Left cardiac atrium (tissue), 4 donors: ENCODE data around the gene NCAM1. TPM values are rescaled to one million over a fixed set of nuclear protein-coding genes. Genes with fewer than 3 reads are reported as not detected.

Experiments used
- ATAC-seq, 2 donors: fragments of 200-7000 bp; cut with Tn5 transposase; one replicate each; pipeline ENCODE4 v1.9.1; 2020; ENCODE audit warnings: mild to moderate bottlenecking in 2 of 2, moderate library complexity in 2 of 2
- DNase-seq: peaks from one replicate; pipeline ENCODE4 v3.0.0-alpha.2; 2020
- intact Hi-C, 2 donors: fragments of 100-400 bp; cut with DNase I; formaldehyde crosslinking; loops; one replicate each; pipeline versions ENCODE4 v1.14.1 to v1.15.1; 2022 to 2023
- total RNA-seq, 2 donors: library from RNA; stranded (reverse); fragmentation: NEBNext Ultra II Directional; extraction: Animal tissue kit (Norgen Biotek cat#: 25700); gene quantifications; one replicate each; pipeline ENCODE4 v1.2.1, GENCODE V29; 2021
- donor health status: DM: no; HTN: yes; CAD: no.
- donor health status: DM: no; HTN: yes; CAD: no; lungs with severe emphysema.
- donor health status: DM: yes; HTN: yes; CAD: no.
- donor health status: Dilated cardiomyopathy.

The NCAM1 gene
- total RNA-seq, 2 donors from 2014 or later = 147 to 150 TPM

- DNase-seq (no peak), ATAC-seq (no peak)
- intact Hi-C loops = no loop called here
Measured at GRCh38 chr11:113072237-113072858, 111.1 kb downstream of the NCAM1 start.

- no peak for DNase-seq
- intact Hi-C loops = no loop called here
- no peak for ATAC-seq
Measured at GRCh38 chr11:113073290-113073953, 112.2 kb downstream of the NCAM1 start.

- no peak for DNase-seq
- intact Hi-C loops = no loop called here
- no peak for ATAC-seq
Measured at GRCh38 chr11:113075586-113076095, 114.4 kb downstream of the NCAM1 start.

- DNase-seq = no peak
Measured at GRCh38 chr11:113077379-113077778, 116.2 kb downstream of the NCAM1 start.

GRCh38 chr11:113082341-113082955 is 121.2 kb downstream of the NCAM1 start:
- ATAC-seq (no peak), DNase-seq (no peak)
- intact Hi-C loops = no loop called here

More at GRCh38 chr11:113077379-113077778, 116.2 kb downstream of the NCAM1 start:
- ATAC-seq = no peak
- intact Hi-C loops = no loop called here

GRCh38 chr11:113083571-113083970 is 122.4 kb downstream of the NCAM1 start:
- ATAC-seq = no peak
- intact Hi-C loops = no loop called here
- DNase-seq = no peak

GRCh38 chr11:113084297-113084696 is 123.1 kb downstream of the NCAM1 start:
- no peak for ATAC-seq
- intact Hi-C loops = no loop called here
- DNase-seq = no peak

- intact Hi-C loops = no loop called here
- no peak for ATAC-seq
- no peak for DNase-seq
Measured at GRCh38 chr11:113085446-113085845, 124.2 kb downstream of the NCAM1 start.

GRCh38 chr11:113087706-113088105 is 126.5 kb downstream of the NCAM1 start:
- intact Hi-C loops = no loop called here
- DNase-seq (no peak), ATAC-seq (no peak)

- DNase-seq (no peak), ATAC-seq (no peak)
- intact Hi-C loops = no loop called here
Measured at GRCh38 chr11:113090716-113091480, 129.7 kb downstream of the NCAM1 start.

- DNase-seq = no peak
- intact Hi-C loops = no loop called here
- ATAC-seq = peak in 1 of 2 donors; percentile 17
Measured at GRCh38 chr11:113091481-113091780, 130.2 kb downstream of the NCAM1 start.

- no peak for ATAC-seq
- DNase-seq = no peak
- intact Hi-C loops = no loop called here
Measured at GRCh38 chr11:113096648-113097047, 135.4 kb downstream of the NCAM1 start.

- intact Hi-C loops = no loop called here
- no peak for DNase-seq
- peak; percentile 45 to 47 for ATAC-seq
Measured at GRCh38 chr11:113103932-113104690, 142.9 kb downstream of the NCAM1 start.

- intact Hi-C loops = no loop called here
- no peak for DNase-seq
Measured at GRCh38 chr11:113104691-113105251, 143.6 kb downstream of the NCAM1 start.

GRCh38 chr11:113105592-113105991 is 144.4 kb downstream of the NCAM1 start:
- intact Hi-C loops = no loop called here
- ATAC-seq (peak; percentile 77 to 83), DNase-seq (no peak)

More at GRCh38 chr11:113104691-113105251, 143.6 kb downstream of the NCAM1 start:
- no peak for ATAC-seq

GRCh38 chr11:113106507-113106906 is 145.3 kb downstream of the NCAM1 start:
- DNase-seq (no peak), ATAC-seq (no peak)
- intact Hi-C loops = no loop called here

- intact Hi-C loops = loop anchor here (5.0 to 10.0 kb wide), 3 partner anchors 275 to 528 kb away; no protein-coding TSS in a partner anchor
- DNase-seq (no peak), ATAC-seq (peak in 1 of 2 donors; percentile 39)
Measured at GRCh38 chr11:113110046-113110445, 148.8 kb downstream of the NCAM1 start.

GRCh38 chr11:113111156-113111555 is 149.9 kb downstream of the NCAM1 start:
- intact Hi-C loops = loop anchor here (5.0 to 10.0 kb wide), 3 partner anchors 276 to 529 kb away; no protein-coding TSS in a partner anchor
- ATAC-seq (no peak), DNase-seq (no peak)
